8988T (cell line): ENCODE data around the gene ZNF516.
A peak's percentile ranks its signal among the peaks of the same experiment; 100 is the strongest.

Experiments
- DNase-seq: peaks from one replicate; pipeline ENCODE4 v3.0.0; 2011

The ZNF516 gene

GRCh38 chr18:76506395-76506794, 11.4 kb upstream of the ZNF516 start:
- no peak for DNase-seq

GRCh38 chr18:76505614-76506013, 10.6 kb upstream of the ZNF516 start:
- no peak for DNase-seq

GRCh38 chr18:76504749-76505148, 9.7 kb upstream of the ZNF516 start:
- DNase-seq = no peak

GRCh38 chr18:76503649-76504386, 8.8 kb upstream of the ZNF516 start:
- DNase-seq = no peak

- DNase-seq = no peak
These were observed 7.5 kb upstream of the ZNF516 start for GRCh38 chr18:76502551-76502950.

GRCh38 chr18:76499637-76500340, 4.7 kb upstream of the ZNF516 start:
- no peak for DNase-seq

GRCh38 chr18:76499021-76499420, 4.0 kb upstream of the ZNF516 start:
- no peak for DNase-seq

GRCh38 chr18:76498064-76498463, 3.0 kb upstream of the ZNF516 start:
- no peak for DNase-seq

GRCh38 chr18:76497021-76497420, 2.0 kb upstream of the ZNF516 start:
- DNase-seq = no peak

- no peak for DNase-seq
These were observed 1.3 kb upstream of the ZNF516 start for GRCh38 chr18:76496194-76496890.

GRCh38 chr18:76495435-76496193, 572 bp upstream of the ZNF516 start:
- DNase-seq = peak; percentile 23

GRCh38 chr18:76494231-76495005, 624 bp downstream of the ZNF516 start:
- no peak for DNase-seq

- DNase-seq = no peak
These were observed 1.6 kb downstream of the ZNF516 start for GRCh38 chr18:76493213-76494161.

- peak; percentile 68 for DNase-seq
These were observed 2.3 kb downstream of the ZNF516 start for GRCh38 chr18:76492669-76493212.

- no peak for DNase-seq
These were observed 3.0 kb downstream of the ZNF516 start for GRCh38 chr18:76491776-76492668.

- DNase-seq = peak; percentile 44
These were observed 3.6 kb downstream of the ZNF516 start for GRCh38 chr18:76491473-76491775.

- DNase-seq = no peak
These were observed 4.2 kb downstream of the ZNF516 start for GRCh38 chr18:76490670-76491472.

GRCh38 chr18:76490033-76490432, 5.0 kb downstream of the ZNF516 start:
- DNase-seq = no peak

- DNase-seq = no peak
These were observed 6.0 kb downstream of the ZNF516 start for GRCh38 chr18:76489081-76489480.
